Spleen (tissue), 11 donors: ENCODE measurements around the gene LUC7L3. TPM values are rescaled to one million over a fixed set of nuclear protein-coding genes. Genes with fewer than 3 reads are reported as not detected.
A peak's percentile ranks its signal among the peaks of the same experiment; 100 is the strongest.

Experiments
- DNase-seq: peaks from one replicate; pipeline ENCODE4 v3.0.0-alpha.2; 2020
- H3K27ac ChIP-seq, 8 donors: fragments of 200-600 bp; sonication (generic) in 7 of 8; 1 replicate in 4 of 8; 2 replicates in 4 of 8; pipeline versions ENCODE4 v1.5.0 to v1.8.0; 2016 to 2021; ENCODE audit warnings: inconsistent platforms in 4 of 8, mild to moderate bottlenecking in 4 of 8, moderate library complexity in 1 of 8
- H3K27me3 ChIP-seq, 7 donors: fragments of 200-600 bp; sonication (generic) in 6 of 7; replicated peaks in 1 of 7; 1 replicate in 4 of 7; 2 replicates in 3 of 7; pipeline versions ENCODE4 v1.5.0 to v1.8.0; 2016 to 2021; ENCODE audit warnings: inconsistent platforms in 3 of 7, mild to moderate bottlenecking in 1 of 7
- H3K36me3 ChIP-seq, 6 donors: fragments of 200-600 bp; sonication (generic) in 5 of 6; 1 replicate in 4 of 6; 2 replicates in 2 of 6; pipeline versions ENCODE4 v1.5.0 to v1.8.0; 2016 to 2021; ENCODE audit warnings: inconsistent platforms in 2 of 6
- H3K4me1 ChIP-seq, 6 donors: fragments of 200-600 bp; sonication (generic) in 5 of 6; 1 replicate in 3 of 6; 2 replicates in 3 of 6; pipeline versions ENCODE4 v1.5.0 to v1.8.0; 2016 to 2021; ENCODE audit warnings: inconsistent platforms in 3 of 6
- H3K4me3 ChIP-seq, 8 donors: fragments of 200-600 bp; sonication (generic) in 7 of 8; 1 replicate in 4 of 8; 2 replicates in 4 of 8; pipeline versions ENCODE4 v1.5.0 to v1.8.0; 2016 to 2021; ENCODE audit warnings: inconsistent platforms in 4 of 8, mild to moderate bottlenecking in 4 of 8, moderate library complexity in 2 of 8
- H3K9me3 ChIP-seq, 8 donors: fragments of 200-600 bp; sonication (generic) in 7 of 8; 1 replicate in 4 of 8; 2 replicates in 4 of 8; pipeline versions ENCODE4 v1.5.0 to v1.8.0; 2016 to 2021; ENCODE audit warnings: inconsistent platforms in 4 of 8
- POLR2A ChIP-seq, 3 donors: fragments of 450-650 bp; IDR thresholded peaks; one replicate each; pipeline ENCODE4 v1.5.1; 2017; ENCODE audit warnings: antibody characterized with exemption in 3 of 3, mild to moderate bottlenecking in 1 of 3
- POLR2AphosphoS5 ChIP-seq, 3 donors: sonication (generic); formaldehyde crosslinking; IDR thresholded peaks; one replicate each; pipeline ENCODE4 v1.5.1; 2017; ENCODE audit warnings: antibody characterized with exemption in 3 of 3
- WGBS, 5 donors: extraction: QIAGEN DNeasy Blood & Tissue Kit in 3 of 5; methylation state at CpG; one replicate each; pipeline versions ENCODE4 v1.1.5 to v1.1.7; 2013 to 2018; 5-methylcytosine and 5-hydroxymethylcytosine counted together
- intact Hi-C: fragments of 100-400 bp; cut with DNase I; formaldehyde crosslinking; loops from one replicate; pipeline ENCODE4 v1.15.0; 2023; ENCODE audit warnings: low total_unique reads
- polyA plus RNA-seq, 3 donors: library from polyadenylated mRNA; stranded (reverse); fragments of 200-250 nt; gene quantifications; one replicate each; pipeline ENCODE4 v1.2.1, GENCODE V29; 2013
- total RNA-seq, 7 donors: library from RNA; depleted of rRNA in 3 of 7; stranded (reverse); fragments of >200 nt in 3 of 7; fragmentation: NEBNext Ultra II Directional in 4 of 7; extraction: Animal tissue kit (Norgen Biotek cat#: 25700) in 4 of 7; gene quantifications; one replicate each; pipeline versions ENCODE4 v1.1.0 to v1.2.1, GENCODE V29; 2016 to 2021
- TF ChIP-seq, protein P1 (sequence below), 11 experiments: fragments of 200-600 bp in 7 of 11; fragments of 450-650 bp in 4 of 11; sonication (generic) in 4 of 11; IDR thresholded peaks in 8 of 11; conservative IDR thresholded peaks in 3 of 11; 1 replicate in 7 of 11; 2 replicates in 4 of 11; pipeline versions ENCODE4 v1.4.0 to v1.8.0; 2016 to 2021; ENCODE audit warnings: antibody characterized with exemption in 11 of 11, inconsistent platforms in 4 of 11, mild to moderate bottlenecking in 1 of 11
- donor health status: healthy with polysubstance abuse.
- donor health status: DM: no; HTN: no; CAD: no; lungs with moderate emphysema.
- donor health status: DM: no; HTN: no; CAD: no.
- donor health status: Bipolar disorder and iron deficiency.
- donor health status: healthy.
- donor health status: DM: no; HTN: no; CAD: no.
- donor health status: DM: yes; HTN: yes; CAD: no.

Gene LUC7L3
- total and polyA plus RNA-seq, 10 donors = 91.2 to 223 (median 143) TPM

DNA sequence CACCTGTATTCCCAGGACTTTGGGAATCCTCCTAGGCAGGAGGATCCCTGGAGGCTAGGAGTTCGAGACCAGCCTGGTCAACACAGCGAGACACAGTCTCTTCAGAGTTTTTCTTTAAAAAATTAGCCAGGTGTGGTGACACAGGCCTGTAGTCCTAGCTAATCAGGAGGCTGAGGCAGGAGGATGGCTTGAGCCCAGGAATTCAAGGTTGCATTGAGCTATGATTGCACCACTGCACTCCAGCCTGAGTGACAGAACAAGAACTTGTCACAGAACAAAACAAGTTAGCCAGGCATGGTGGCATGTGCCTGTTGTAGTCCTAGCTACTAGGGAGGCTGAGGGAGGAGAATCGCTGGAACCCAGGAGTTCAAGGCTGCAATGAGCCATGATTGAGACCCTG is 36.5 kb upstream of the LUC7L3 start:
- Histone ChIP-seq H3K9me3 (no peaks in the 10 kb centered on the region), H3K27me3 (peaks cover 0 to 5% (median 0%) of the 10 kb centered on the region in 7 donors), H3K4me3 (no peak overlapping the region), H3K27ac (no peak overlapping the region), H3K36me3 (no peaks in the 10 kb centered on the region), H3K4me1 (peaks cover 0 to 23% (median 8%) of the 10 kb centered on the region in 6 donors)
- intact Hi-C loops = no loop called here
- peak; percentile 7 for DNase-seq
- 88 to 98% (median 92%) methylated on average over 3 of the region's 3 CpGs for WGBS, 5 donors
- TF ChIP-seq, protein P1, sequence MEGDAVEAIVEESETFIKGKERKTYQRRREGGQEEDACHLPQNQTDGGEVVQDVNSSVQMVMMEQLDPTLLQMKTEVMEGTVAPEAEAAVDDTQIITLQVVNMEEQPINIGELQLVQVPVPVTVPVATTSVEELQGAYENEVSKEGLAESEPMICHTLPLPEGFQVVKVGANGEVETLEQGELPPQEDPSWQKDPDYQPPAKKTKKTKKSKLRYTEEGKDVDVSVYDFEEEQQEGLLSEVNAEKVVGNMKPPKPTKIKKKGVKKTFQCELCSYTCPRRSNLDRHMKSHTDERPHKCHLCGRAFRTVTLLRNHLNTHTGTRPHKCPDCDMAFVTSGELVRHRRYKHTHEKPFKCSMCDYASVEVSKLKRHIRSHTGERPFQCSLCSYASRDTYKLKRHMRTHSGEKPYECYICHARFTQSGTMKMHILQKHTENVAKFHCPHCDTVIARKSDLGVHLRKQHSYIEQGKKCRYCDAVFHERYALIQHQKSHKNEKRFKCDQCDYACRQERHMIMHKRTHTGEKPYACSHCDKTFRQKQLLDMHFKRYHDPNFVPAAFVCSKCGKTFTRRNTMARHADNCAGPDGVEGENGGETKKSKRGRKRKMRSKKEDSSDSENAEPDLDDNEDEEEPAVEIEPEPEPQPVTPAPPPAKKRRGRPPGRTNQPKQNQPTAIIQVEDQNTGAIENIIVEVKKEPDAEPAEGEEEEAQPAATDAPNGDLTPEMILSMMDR (IDR thresholded peaks at IDR 0.05 in 8 of 11, conservative IDR thresholded peaks at IDR 0.05 in 3 of 11) = no peak
- no peak for TF ChIP-seq POLR2AphosphoS5 (IDR thresholded peaks at IDR 0.05)
- no peak for TF ChIP-seq POLR2A (IDR thresholded peaks at IDR 0.05)

DNA sequence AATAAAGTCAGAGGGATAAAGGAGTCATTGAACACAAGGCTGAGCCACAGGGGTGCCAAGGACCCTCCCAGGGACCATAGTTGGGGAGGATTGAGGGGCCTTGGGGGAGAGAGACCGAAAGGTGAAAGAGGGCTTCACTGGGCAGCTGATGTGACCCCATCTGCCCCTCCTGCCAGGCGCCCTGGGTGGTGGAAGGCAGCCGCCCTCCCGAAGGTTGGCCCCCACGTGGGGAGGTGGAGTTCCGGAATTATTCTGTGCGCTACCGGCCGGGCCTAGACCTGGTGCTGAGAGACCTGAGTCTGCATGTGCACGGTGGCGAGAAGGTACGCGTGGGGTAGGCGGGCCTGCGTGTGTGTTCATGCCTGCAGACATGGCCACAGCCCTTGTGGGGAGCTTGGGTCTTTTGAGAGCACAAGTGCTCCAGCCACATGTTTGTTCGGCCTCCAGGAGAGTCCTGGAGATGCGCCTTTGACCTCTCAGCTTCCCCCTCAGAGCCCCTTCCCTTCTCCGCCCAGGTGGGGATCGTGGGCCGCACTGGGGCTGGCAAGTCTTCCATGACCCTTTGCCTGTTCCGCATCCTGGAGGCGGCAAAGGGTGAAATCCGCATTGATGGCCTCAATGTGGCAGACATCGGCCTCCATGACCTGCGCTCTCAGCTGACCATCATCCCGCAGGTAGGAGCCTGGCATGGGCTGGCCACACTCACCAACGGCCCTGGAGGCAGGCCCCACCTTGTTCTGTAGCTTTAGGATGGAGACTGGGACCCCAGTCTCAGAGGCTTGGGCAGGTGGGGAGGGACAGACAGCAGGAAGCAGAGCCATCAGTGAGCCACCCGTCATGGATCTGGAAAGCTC is 35.7 kb upstream of the LUC7L3 start:
- 88 to 95% (median 93%) methylated on average over 21 to 28 of the region's 28 CpGs for WGBS, 5 donors
- Histone ChIP-seq H3K4me1 (peaks cover 0 to 23% (median 8%) of the 10 kb centered on the region in 6 donors), H3K36me3 (no peaks in the 10 kb centered on the region), H3K27me3 (peaks cover 0 to 5% (median 0%) of the 10 kb centered on the region in 7 donors), H3K4me3 (no peak overlapping the region), H3K27ac (no peak overlapping the region), H3K9me3 (no peaks in the 10 kb centered on the region)
- peak; percentile 64 for DNase-seq
- intact Hi-C loops = no loop called here
- TF ChIP-seq POLR2AphosphoS5 (IDR thresholded peaks at IDR 0.05) (no peak), POLR2A (IDR thresholded peaks at IDR 0.05) (no peak)
- TF ChIP-seq, protein P1 (IDR thresholded peaks at IDR 0.05 in 8 of 11, conservative IDR thresholded peaks at IDR 0.05 in 3 of 11) = no peak

DNA sequence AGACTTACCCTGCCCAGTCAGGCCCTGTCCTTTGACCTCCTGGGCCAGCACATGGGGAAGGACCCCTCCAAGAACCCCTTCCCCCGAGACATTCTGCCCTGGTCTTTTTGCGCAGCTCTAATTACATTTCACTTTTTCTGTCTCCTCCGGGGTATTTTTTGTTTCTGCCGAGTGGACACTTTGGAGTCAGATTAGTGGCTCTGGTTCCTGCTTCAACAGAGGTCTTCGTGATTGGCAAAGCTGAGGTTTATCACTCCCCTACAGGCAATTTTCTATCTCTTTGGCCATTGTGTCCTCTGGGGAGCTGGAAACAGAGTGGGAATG is 35.2 kb upstream of the LUC7L3 start:
- TF ChIP-seq, protein P1 (IDR thresholded peaks at IDR 0.05 in 8 of 11, conservative IDR thresholded peaks at IDR 0.05 in 3 of 11) = no peak
- TF ChIP-seq POLR2AphosphoS5 (IDR thresholded peaks at IDR 0.05) (no peak), POLR2A (IDR thresholded peaks at IDR 0.05) (no peak)
- H3K4me3 ChIP-seq = no peak overlapping the region
- no peak for DNase-seq
- H3K27ac ChIP-seq = no peak overlapping the region
- WGBS, 5 donors = 89 to 94% (median 90%) methylated on average over 5 of the region's 5 CpGs
- H3K4me1 ChIP-seq = peaks cover 0 to 23% (median 8%) of the 10 kb centered on the region in 6 donors
- no peaks in the 10 kb centered on the region for H3K9me3 ChIP-seq
- intact Hi-C loops = no loop called here
- no peaks in the 10 kb centered on the region for H3K36me3 ChIP-seq
- peaks cover 0 to 5% (median 0%) of the 10 kb centered on the region in 7 donors for H3K27me3 ChIP-seq

DNA sequence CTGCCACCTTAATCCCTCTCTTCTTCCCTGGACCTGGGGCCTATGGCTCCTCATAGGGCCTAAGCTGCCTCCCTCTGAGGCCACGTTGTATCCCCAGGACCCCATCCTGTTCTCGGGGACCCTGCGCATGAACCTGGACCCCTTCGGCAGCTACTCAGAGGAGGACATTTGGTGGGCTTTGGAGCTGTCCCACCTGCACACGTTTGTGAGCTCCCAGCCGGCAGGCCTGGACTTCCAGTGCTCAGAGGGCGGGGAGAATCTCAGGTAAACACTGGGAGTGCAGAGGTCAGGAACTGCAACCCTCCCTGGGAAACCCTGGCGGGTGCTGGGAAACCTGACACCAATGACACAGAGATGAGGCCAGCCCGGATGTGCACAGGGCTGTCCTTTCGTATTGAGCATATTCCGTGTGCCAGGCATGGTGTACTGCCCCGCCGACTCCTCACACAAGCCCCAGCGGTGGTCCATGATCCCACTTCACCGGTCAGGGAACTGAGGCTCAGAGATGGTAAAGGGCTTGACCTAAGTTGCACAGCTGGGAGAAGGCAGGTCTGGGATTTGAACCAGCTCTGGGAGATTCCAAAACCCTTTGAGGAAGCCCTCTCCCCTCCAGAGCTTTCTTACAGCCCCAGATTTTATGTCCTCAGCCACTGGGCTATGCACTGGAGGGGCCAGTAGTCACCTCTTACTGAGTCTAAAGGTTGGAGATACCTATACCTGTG is 34.6 kb upstream of the LUC7L3 start:
- peaks cover 0 to 23% (median 8%) of the 10 kb centered on the region in 6 donors for H3K4me1 ChIP-seq
- no peaks in the 10 kb centered on the region for H3K36me3 ChIP-seq
- no peak for TF ChIP-seq POLR2A (IDR thresholded peaks at IDR 0.05)
- no peak for TF ChIP-seq POLR2AphosphoS5 (IDR thresholded peaks at IDR 0.05)
- TF ChIP-seq, protein P1 (IDR thresholded peaks at IDR 0.05 in 8 of 11, conservative IDR thresholded peaks at IDR 0.05 in 3 of 11) = no peak
- 85 to 94% (median 90%) methylated on average over 13 to 15 of the region's 15 CpGs for WGBS, 5 donors
- H3K27me3 ChIP-seq = peaks cover 0 to 5% (median 0%) of the 10 kb centered on the region in 7 donors
- H3K4me3 ChIP-seq = no peak overlapping the region
- intact Hi-C loops = no loop called here
- no peak for DNase-seq
- H3K27ac ChIP-seq = no peak overlapping the region
- no peaks in the 10 kb centered on the region for H3K9me3 ChIP-seq
